Uterus (tissue), 2 donors: ENCODE results near the gene PDX1.

Source experiments
- POLR2A ChIP-seq, 2 donors: fragments of 450-650 bp; IDR thresholded peaks; one replicate each; pipeline ENCODE4 v1.6.1; 2016; ENCODE audit warnings: antibody characterized with exemption in 2 of 2, mild to moderate bottlenecking in 1 of 2, moderate library complexity in 1 of 2
- TF ChIP-seq, protein P1 (sequence below), 4 experiments: fragments of 200-600 bp in 2 of 4; fragments of 450-650 bp in 2 of 4; sonication (generic) in 2 of 4; IDR thresholded peaks; one replicate each; pipeline ENCODE4 v1.5.1; 2016 to 2019; ENCODE audit warnings: antibody characterized with exemption in 4 of 4, mild to moderate bottlenecking in 2 of 4, moderate library complexity in 1 of 4

DNA sequence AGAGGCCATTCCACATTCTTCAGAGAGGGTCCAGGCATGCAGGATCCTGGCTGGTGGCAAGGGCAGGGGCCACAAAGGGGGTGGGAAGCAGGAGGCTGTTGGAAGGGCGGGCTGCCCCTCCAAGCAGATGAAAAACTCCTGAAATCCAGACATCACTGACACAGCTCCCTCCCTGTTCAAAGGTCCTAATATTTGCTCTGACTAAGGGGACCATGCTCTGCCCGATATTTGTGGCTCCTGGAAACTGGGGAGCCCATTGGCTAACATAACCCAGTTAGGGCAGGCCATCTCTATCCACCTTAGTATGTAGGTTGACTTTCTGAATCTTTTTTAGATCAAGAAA, 52.6 kb downstream of the PDX1 start:
- TF ChIP-seq, protein P1, sequence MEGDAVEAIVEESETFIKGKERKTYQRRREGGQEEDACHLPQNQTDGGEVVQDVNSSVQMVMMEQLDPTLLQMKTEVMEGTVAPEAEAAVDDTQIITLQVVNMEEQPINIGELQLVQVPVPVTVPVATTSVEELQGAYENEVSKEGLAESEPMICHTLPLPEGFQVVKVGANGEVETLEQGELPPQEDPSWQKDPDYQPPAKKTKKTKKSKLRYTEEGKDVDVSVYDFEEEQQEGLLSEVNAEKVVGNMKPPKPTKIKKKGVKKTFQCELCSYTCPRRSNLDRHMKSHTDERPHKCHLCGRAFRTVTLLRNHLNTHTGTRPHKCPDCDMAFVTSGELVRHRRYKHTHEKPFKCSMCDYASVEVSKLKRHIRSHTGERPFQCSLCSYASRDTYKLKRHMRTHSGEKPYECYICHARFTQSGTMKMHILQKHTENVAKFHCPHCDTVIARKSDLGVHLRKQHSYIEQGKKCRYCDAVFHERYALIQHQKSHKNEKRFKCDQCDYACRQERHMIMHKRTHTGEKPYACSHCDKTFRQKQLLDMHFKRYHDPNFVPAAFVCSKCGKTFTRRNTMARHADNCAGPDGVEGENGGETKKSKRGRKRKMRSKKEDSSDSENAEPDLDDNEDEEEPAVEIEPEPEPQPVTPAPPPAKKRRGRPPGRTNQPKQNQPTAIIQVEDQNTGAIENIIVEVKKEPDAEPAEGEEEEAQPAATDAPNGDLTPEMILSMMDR (IDR thresholded peaks at IDR 0.05), result no peak
- TF ChIP-seq POLR2A (IDR thresholded peaks at IDR 0.05), result no peak
